CD4-positive, alpha-beta T cell treated with Interleukin-6 at 100 ng/mL for 8 hours (primary cell): ENCODE results near the gene TADA3.
A peak's percentile ranks its signal among the peaks of the same experiment; 100 is the strongest.
"Not testable (repeated sequence)": the region's sequence is repeated elsewhere in the genome, so short reads cannot be mapped to it uniquely, and the experiment has no call there.

Experiments used
- DNase-seq: peaks from one replicate; pipeline ENCODE4 v3.0.0-alpha.2; 2020; ENCODE audit warnings: mixed read lengths, low spot score

The TADA3 gene

DNA sequence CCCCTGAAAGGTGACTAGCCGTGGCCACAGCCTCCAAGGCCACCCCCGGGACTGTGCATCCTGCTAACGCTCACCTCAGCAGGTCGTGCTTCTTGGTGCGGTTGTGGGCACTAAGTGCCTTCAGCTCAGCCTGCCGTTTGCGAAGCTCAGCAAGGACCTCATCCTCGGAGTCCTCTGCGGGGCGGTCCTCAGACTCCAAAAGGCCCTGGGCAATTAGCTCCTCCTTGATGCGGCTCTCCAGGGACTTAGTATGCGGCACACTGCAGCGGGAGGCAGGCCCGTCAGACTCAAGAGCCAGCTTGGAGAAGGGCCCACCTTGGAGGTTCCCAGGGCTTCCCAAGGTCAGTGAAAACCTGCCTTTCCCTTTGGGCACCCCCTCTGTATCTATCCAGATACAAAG, 8.3 kb downstream of the TADA3 start:
- no peak for DNase-seq

DNA sequence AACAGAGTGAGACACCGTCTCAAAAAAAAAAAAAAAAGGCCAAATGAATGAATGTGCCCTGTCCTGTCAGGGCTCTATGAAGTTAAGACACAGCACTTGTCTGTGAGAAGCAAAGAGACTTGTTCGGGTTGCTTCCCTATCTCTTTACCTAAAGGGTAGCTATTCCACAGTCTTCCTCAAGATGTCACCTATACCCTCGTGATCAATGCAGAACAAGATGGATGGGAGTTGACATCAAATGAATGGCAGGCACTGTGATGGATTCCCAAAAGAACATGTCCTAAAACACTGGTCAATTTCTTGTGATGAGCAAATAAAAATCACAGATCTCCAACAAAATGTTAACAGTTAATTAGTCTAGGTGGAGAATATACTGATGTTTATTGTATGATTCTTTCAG, 9.5 kb downstream of the TADA3 start:
- no peak for DNase-seq

DNA sequence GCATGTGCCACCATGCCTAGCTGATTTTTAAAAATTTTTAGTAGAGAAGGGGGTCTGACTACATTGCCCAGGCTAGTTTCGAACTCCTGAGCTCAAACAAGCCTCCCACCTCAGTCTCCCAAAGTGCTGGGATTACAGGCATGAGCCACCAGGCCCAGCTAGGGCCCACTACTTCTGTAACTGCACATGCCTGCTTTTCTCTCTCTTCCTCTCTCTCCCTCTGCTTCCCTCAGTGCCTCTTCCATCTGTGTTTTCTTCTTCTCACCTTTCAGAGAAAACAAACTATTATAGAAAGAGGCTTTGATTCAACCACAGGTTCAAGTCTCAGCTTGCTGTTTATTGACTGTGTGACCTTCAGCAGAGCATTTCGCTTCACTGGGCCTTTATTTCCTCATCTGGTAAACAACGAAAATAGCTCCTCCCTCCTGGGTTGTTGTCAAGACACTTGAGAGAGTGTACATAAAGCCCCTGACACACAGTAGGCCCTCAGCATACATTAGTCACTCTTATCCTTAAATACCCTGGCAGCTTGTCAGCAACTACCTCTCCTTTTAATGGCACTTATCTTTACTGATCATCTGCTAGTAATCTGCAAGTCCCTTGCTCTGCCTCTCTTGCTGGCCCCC, 10.2 kb downstream of the TADA3 start:
- DNase-seq, result no peak

DNA sequence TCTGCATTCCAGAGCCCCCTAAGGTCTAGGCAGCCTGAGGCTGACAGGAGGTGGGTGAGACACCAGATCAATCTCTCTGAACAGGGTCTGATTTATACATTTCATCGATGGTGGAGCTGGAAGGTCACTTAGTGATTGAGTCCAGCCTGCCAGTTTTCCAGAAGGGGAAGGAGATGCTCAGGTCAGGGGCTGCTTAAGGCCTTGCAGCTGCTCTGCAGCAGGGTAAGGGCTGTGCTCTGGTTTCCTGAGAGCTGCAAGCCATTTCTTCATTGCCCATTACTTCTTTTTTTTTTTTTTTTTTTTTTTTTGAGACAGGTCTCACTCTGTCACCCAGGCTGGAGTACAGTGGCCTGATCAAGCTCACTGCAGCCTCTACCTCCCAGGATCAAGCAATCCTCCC, 10.7 kb downstream of the TADA3 start:
- no peak for DNase-seq

DNA sequence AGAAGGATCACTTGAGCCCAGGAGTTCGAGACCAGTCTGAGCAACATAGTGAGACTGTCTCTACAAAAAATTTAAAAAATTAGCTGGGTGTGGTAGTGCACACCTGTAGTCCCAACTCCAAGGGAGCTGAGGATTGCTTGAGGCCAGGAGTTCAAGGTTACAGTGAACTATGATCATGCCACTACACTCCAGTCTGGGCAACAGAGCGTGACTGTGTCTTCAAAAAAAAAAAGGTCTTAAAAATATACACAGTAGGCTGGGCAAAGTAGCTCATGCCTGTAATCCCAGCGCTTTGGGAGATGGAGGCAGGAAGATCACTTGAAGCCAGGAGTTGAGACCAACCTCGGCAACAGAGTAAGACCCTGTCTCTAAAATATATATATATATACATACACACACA, 11.4 kb downstream of the TADA3 start:
- DNase-seq, result no peak

DNA sequence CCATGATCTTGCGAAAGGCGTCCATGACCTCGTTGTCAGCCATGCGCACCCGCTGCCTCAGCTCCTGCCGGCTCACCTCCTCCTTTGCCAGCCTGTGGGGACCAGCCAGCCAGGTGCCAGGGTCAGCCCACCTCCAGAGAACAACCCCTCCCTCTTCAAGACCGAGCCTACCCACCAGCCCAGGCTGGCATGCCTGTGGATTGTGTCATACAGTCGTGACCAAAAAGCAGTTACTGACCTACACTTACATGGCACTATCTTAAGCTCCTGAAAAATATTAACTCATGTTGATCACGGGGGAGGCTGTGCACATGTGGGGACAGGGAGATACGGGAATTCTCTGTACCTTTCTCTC, 11.8 kb downstream of the TADA3 start:
- no peak for DNase-seq

DNA sequence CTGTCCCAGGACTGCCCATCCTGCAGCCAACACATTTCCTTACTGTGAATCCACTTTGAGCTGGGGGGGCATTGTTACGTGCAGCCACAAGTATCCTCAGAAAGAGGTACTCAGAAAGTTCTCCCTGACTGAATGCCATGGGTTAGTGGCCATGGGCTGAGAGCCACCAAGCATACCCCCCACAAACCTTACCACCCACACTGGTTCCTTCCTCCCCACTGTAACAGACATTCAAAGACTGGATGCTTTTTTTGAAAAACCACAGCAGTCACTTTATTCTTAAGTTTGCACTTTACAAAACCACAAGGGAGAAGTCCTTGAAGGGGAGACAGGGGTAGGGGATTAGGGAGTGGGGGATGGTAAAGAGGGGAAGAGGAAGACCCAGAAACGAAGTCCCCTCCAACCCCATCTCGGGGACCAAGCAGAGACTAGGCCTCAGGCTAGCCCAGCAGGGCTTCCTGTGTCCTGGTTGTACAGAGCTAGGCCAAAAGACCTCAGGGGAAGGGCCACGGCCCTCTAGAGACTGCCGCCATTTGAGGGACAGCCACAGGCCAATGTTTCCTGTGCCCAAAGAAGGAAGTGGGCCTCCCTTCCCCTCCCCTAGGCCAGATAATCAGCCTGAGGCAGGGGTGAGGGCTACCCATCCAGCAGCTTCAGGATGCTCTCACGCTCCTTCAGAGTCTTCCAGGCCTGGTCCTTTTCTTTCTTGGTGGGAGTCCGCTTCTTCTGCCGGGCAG, 12.4 kb downstream of the TADA3 start:
- peak; percentile 34 for DNase-seq

DNA sequence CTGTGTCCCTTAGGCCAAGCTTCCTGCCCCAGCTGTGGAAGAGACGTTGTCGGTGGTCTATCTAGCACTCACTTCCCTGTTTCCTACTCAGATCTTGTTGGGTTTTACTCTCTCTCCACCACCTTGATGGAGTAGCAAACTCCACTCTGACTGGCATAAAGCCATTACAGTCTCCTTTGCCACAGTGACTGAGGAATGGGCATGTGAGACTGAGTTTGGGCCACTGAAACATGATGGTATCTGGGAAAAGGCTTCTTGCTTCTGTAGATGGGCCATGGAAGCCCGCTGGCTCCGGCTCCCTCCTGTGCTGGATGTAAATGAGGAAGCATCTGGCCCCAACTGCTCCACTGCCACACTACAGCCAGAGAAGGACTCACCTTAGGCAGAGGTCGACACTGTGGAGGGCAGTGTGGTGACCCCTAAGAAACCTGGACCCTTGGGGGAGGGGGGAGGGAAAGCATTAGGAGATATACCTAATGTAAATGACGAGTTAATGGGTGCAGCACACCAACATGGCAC, 13.1 kb downstream of the TADA3 start:
- DNase-seq, result no peak

DNA sequence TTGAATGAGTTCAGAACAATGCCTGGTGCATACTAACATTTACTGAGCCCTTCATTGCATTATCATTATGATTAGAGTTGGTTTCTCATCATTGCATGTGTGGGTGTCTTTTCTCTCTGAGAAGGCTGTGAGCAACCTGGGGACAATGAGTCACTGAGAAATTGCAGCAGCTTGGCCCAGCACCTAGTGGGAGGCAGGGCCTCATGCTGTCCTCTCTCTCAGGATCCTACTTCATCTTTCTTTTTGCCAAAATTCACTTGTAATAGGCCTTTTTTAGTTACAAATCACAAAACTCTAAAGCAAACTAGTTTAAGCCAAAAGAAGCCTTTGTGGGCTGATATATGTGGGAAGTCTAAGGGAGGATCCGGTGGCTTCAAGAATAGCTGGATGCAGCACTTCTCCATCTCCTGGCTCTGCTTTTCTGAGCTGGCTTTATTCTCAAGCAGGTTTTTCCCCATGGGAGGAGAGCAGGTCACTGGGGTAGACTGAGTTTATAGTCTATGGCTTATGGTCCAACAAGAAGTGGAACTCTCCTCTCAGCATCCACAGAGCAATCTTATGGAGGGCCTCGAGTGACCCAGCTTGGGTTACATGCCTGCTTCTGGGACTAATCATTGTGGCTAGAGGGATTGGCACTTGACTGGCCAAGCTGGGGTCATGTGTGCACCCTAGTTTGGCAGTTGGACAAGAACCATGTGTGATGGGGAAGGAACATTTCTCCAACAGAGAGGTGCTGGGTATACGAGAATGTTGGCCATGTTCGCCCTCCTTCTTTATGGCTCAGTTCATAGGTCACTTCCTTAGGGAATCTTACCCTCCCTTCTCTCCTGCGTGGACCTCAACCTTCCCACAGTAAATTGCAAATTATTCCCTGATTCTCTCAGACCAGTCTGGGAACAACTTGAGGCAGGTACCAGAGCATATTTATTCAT, 13.9 kb downstream of the TADA3 start:
- no peak for DNase-seq

DNA sequence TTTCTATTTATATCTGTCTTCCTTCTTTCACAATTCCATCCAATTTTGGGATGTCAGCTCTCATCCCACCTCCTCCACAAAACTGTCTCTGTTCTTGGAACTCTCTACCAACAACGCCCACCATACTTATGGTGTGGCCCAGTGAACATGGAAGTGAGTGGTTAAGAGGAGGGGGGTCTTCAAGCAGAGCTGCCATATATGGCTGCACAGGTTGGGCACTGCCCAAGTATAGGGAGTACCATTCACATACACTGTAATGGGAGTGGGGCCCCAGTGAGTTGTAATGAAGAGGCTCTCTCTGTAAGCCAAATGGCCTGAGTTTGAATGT, 14.6 kb downstream of the TADA3 start:
- no peak for DNase-seq

DNA sequence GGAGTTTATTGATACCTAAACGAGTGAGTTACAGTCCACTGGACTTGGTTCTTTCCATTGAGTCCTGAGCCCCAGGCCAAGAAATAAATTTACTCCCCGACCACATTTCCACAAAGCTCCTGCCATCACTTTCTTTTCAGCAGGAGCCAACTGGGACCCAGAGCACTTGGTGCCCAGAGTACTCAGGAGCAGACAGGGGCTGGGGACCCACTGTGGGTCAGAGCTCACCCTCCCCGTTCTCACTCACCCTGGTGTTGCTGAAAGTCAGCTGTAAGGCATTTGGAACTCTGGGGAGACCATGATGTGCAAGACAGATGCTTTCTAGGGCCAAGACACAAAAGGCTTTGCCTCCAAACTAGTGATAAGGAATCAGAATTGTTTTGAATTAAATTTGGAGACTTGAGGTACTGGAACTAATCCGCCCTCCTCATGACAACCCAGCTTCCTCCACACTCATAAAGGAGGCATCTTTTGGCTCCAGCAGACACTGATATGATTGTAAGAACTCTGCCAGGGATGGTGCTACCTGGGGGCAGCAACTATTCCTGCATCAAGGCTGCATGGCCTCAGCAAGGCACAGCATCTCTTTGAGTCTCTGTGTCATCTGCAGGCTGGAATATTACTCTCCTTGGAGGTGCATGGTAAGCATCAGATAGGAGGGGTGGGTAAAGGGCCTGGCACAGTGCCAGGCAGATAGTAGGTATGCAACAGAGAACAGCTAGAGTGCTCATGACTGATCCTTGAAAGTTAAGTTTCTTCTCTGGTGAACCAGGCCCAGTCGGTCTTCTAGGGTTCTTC, 15.2 kb downstream of the TADA3 start:
- DNase-seq, result no peak

DNA sequence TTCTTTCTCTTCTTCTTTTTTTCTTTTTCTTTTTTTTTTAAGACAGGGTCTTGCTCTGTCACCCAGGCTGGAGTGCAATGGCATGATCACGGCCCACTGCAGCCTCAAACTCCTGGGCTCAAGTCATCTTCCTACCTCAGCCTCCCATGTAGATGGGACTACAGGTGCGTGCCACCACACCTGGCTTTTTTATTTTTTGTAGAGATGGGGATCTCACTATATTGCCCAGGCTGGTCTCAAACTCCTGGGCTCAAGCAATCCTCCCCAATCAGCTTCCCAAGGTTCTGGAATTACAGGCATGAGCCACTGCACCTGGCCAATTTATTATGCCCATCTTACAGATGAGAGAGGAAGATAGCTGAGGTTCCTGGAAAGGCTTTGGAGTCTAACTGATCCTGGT, 21.3 kb downstream of the TADA3 start:
- not testable (repeated sequence) for DNase-seq

DNA sequence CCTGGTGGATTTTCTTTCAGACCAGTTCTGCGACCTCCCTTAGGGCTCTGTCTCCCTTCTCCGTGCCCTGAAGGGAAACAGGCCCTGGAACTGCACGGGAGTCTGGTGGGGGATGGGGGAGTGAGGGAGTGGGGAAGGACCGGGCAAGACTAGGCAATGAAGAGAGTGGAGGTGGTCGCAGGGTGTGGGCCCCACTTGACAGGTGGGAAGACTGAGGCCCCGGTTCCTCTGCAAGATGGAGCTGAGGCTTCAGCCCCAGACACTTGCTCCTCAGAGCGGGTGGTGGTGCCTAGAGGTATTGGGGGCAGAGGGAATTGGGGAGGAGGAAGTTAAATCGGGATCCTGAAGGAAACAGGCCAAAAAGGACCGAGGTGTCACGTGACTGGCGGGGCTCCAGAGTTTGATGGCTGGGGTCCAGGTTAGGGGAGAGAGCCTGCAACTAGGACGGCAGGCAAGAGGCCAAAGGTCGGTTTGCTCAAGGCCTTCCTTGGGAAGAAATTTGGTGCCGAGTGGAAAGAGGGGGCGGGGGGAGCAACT, 21.9 kb downstream of the TADA3 start:
- no peak for DNase-seq

DNA sequence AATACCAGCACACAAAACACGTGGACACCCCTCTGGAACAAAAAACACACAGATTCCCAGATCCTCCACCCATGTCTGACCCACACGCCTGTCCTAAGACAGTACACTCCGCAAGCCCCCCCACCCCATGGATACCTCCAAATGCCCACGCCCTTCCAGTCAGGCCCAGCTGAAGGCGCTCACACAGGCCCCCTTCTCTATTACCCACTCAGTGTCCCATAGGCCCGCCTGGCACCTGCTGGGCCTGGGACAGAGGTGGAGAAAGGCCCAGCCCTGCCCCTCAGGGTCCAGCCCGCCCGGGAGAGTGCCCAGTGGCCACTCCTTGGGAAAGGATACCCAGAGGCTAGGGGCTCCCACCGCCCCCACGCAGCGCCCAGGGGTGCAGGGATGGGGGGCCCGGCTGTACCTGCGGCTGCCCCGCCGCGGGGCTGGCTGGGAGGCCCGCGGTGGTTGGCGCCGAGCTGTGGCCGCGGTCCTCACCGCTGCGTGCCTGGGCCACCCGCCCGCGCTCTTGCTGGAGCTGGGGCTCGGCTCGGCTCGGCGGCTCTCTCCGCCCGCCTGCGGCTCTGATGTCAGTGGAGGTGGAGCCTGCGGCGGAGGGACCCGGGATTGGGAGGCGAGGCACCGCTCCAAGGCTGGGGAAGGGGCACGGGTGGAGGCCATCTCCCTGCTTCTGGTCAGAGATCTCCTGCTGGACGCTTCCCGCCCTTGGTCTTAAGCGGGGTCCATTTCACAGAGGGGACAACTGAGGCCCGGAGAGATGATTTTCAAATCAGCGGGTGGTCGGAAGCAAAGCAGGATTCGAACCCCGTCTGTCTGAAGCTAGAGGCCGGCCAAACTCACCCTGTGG, 22.6 kb downstream of the TADA3 start, which contains the start of gene CAMK1:
CAMK1 (minus strand) TSS at position 522 of the 850 bp plus-strand sequence. CDS start 2,198 bp downstream, outside the sequence.
- DNase-seq, result peak; percentile 48

DNA sequence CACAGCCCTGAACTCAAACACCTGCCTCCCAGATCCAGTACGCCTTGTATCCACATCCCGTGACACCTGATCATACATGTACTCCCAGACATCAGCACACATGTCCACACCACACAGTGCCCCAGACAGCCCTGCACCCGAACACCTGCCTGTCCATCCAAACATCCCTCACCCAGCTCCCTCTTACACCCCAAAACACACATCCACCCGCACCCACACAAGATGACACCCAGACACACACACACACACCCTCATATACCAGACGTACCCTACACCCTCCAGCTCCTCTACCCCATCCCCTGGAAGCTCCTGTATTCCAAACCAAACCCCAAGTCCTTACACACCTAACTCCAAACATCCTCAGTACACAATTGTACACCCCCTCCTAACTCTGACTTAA, 23.3 kb downstream of the TADA3 start:
- DNase-seq, result no peak

DNA sequence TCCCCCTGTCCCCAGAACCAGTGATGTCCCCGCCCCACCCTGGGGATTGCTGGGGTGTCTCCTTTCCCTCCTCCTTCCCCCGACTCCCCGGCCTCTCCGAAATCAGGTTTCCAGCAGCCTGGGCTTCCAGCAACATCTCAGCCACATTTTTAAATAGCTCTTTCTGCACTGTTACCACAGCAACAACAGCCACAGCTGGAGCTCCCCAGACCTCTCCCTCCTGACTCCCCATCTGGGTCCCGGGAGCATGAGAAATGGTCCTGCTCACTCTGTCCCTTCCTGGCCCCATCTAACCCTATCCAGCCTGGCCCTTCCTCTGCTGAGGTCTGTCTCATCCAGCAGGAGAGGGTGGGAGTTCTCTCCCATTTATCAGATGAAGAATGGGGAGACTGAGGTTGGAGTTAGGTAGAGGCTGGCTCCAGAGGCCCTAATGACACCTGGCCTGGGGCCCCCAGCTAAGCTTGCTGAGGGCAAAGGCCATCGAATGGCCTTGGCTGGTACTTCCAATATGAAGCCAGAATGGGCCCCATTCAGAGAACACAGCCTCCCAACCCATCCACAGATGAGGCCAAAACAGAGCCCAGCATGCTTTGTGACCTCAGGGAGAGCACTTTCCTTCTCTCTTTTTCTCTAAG, 24.0 kb downstream of the TADA3 start:
- DNase-seq, result no peak

DNA sequence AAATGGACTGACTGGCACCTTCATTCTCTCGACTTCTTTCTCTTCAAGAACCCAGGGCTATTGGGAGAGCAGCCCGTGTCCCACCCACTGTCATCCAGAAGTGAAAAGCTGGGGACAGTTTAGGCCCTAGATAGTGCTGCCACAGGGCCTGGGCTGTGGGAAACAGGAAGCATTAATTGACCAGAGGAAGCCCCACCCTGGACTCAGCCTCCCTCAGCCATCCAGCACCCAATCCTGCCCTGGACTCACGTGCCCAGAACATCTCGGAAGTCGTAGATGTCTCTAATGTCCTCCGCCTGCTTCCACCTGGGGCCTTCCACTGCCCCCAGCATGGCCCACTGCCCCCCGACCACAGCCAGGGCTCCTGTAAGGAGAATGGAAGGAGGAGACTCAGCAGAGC, 24.9 kb downstream of the TADA3 start:
- DNase-seq, result no peak

DNA sequence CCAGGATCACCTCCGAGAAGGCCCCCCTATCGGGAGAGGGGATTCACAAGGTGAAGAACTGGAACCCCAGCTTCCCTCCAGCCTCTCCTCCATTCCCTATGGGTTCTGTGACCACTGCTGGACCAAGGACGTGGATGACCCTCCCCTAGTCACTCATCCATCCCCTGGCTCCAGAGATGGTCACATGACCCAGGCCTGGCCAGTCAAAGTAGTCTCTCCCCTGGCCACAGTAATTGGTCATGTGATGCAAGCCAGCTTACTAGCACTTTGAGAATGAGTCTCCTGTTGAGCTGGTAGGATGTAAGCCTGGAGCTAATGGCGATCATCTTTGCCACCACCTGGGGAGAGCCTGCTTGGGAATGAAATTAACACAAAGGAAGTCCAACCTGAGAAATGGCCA, 26.4 kb downstream of the TADA3 start:
- no peak for DNase-seq

DNA sequence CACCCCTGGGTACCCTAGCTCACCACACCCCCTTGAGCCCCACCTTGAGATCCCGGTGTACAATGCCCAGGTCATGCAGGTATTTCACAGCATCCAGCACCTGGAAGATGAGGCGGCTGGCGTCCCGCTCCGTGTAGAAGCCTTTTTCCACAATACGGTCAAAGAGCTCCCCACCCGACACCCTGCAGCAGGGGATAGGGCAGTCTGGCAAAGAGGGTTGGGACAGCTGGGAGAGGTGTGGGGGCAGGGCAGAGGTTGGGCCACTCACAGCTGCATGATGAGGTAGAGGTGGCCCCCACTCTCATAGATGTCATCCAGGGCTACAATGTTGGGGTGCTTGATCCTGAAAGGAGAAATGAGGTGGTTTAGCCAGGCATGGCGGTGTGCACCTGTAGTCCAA, 29.4 kb downstream of the TADA3 start:
- no peak for DNase-seq

DNA sequence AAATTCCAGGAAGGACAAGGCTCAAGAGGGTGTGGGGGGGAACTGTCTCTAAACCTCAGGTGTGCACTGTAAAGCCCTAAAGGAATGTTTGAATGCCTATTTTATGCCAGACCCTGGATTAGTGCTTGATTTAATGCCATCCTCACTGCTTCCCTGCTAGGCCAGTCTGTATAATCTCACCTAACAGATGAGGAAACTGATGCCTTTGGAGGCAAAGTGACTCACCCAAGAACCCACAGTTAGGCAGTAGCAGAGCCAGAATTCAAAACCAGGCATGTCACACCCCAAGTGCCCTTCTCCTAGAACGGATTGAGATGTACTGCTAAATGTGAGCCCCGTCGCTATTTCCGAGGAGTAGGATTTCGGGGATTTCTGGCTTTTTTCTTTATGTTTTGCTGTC, 30.4 kb downstream of the TADA3 start:
- no peak for DNase-seq
